HG02642 (cell line): ENCODE data around the gene DNM2.
"Not testable (repeated sequence)": the region's sequence is repeated elsewhere in the genome, so short reads cannot be mapped to it uniquely, and the experiment has no call there.

Experiments
- ATAC-seq: cut with Tn5 transposase; IDR thresholded peaks from one replicate; pipeline ENCODE4 v1.9.1; 2021; ENCODE audit warnings: mild to moderate bottlenecking; ENCODE audit not compliant: unreplicated experiment, poor library complexity

Gene DNM2

DNA sequence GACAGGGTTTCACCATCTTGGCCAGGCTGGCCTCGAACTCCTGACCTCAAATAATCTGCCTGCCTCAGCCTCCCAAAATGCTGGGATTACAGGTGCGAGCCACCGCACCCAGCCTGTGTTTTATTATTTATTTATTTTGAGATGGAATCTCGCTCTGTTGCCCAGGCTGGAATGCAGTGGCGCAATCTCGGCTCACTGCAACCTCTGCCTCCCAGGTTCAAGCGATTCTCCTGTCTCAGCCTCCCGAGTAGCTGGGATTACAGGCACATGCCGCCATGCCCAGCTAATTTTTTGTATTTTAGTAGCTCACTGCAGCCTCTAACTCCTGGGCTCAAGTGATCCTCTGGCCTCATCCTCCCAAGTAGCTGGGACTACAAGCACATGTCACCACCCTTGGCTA, 159.7 kb downstream of the DNM2 start:
- not testable (repeated sequence) for ATAC-seq

DNA sequence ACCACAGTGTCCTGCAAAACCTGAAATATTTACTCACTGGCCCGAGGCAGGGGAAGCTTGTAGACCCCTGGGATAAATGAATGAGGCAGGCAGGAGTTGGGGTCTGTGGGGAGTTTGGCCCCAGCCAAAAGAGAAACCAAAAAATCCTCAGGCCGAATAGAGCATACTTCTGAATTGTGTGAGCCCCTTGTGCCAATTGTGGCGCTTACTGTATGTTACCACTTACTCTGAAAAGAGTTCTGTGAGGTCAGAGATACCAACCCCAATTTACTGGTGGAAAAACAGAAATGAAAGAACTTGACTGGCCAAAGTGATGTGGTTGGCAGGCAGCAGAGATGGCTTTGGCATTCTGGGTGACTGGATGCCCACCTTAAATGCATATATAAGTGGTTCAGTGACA, 160.4 kb downstream of the DNM2 start:
- ATAC-seq = no peak
